Neural progenitor cell (in vitro differentiated cells): Measurements from ENCODE around the gene BICDL2. TPM values are rescaled to one million over a fixed set of nuclear protein-coding genes. Genes with fewer than 3 reads are reported as not detected.
"Not testable (repeated sequence)": the region's sequence is repeated elsewhere in the genome, so short reads cannot be mapped to it uniquely, and the experiment has no call there.

Source experiments
- DNase-seq: peaks from one replicate; pipeline ENCODE4 v3.0.0-alpha.2; 2016; ENCODE audit warnings: low spot score
- H2AFZ ChIP-seq: fragments of 200-600 bp; sonication (generic); replicated peaks from 2 replicates; pipeline ENCODE4 v1.6.1; 2016; ENCODE audit warnings: antibody characterized with exemption
- H3F3A ChIP-seq: fragments of 200-600 bp; sonication (generic); 2 replicates; pipeline ENCODE4 v1.6.1; 2016; ENCODE audit warnings: antibody characterized with exemption, low read depth
- H3K27ac ChIP-seq: fragments of 200-600 bp; sonication (generic); 2 replicates; pipeline ENCODE4 v1.5.1; 2016; ENCODE audit warnings: mild to moderate bottlenecking
- H3K27me3 ChIP-seq: fragments of 200-600 bp; sonication (generic); 2 replicates; pipeline ENCODE4 v1.6.1; 2016; ENCODE audit warnings: mild to moderate bottlenecking, moderate library complexity
- H3K36me3 ChIP-seq: fragments of 200-600 bp; sonication (generic); 2 replicates; pipeline ENCODE4 v1.5.1; 2016
- H3K4me1 ChIP-seq: fragments of 200-600 bp; sonication (generic); 2 replicates; pipeline ENCODE4 v1.6.1; 2016; ENCODE audit warnings: mixed run types
- H3K4me2 ChIP-seq: fragments of 200-600 bp; sonication (generic); 2 replicates; pipeline ENCODE4 v1.6.1; 2016
- H3K4me3 ChIP-seq: fragments of 200-600 bp; sonication (generic); 2 replicates; pipeline ENCODE4 v1.5.1; 2016
- H3K79me2 ChIP-seq: fragments of 200-600 bp; sonication (generic); 2 replicates; pipeline ENCODE4 v1.6.1; 2016; ENCODE audit warnings: low read depth
- H3K9ac ChIP-seq: fragments of 200-600 bp; sonication (generic); 2 replicates; pipeline ENCODE4 v1.6.1; 2016
- H3K9me3 ChIP-seq: fragments of 200-600 bp; sonication (generic); 2 replicates; pipeline ENCODE4 v1.5.1; 2016; ENCODE audit warnings: low read depth
- H4K20me1 ChIP-seq: fragments of 200-600 bp; sonication (generic); 2 replicates; pipeline ENCODE4 v1.6.1; 2016; ENCODE audit warnings: low read depth
- H3K27ac Mint-ChIP-seq: 3 replicates; pipeline ENCODE4 v1.8.0; 2021; ENCODE audit warnings: mixed read lengths
- H3K27me3 Mint-ChIP-seq: 2 replicates; pipeline ENCODE4 v1.8.0; 2022; ENCODE audit warnings: low read depth, mild to moderate bottlenecking, inconsistent platforms, moderate library complexity, mixed read lengths; ENCODE audit not compliant: insufficient read depth
- H3K36me3 Mint-ChIP-seq: 3 replicates; pipeline ENCODE4 v1.8.0; 2021; ENCODE audit warnings: mixed read lengths
- H3K4me1 Mint-ChIP-seq: 3 replicates; pipeline ENCODE4 v1.8.0; 2021; ENCODE audit warnings: mixed read lengths
- H3K4me3 Mint-ChIP-seq: 3 replicates; pipeline ENCODE4 v1.8.0; 2021; ENCODE audit warnings: mild to moderate bottlenecking, moderate library complexity, mixed read lengths
- H3K9me3 Mint-ChIP-seq: 3 replicates; pipeline ENCODE4 v1.8.0; 2020; ENCODE audit warnings: mixed read lengths
- CTCF ChIP-seq: fragments of 200-600 bp; sonication (generic); IDR thresholded peaks from 2 replicates; pipeline ENCODE4 v1.5.1; 2017; ENCODE audit warnings: antibody characterized with exemption, mild to moderate bottlenecking
- EZH2 ChIP-seq: fragments of 200-600 bp; sonication (generic); IDR thresholded peaks from 2 replicates; pipeline ENCODE4 v1.6.1; 2017; ENCODE audit warnings: antibody characterized with exemption, mild to moderate bottlenecking, moderate library complexity
- EZH2phosphoT487 ChIP-seq: fragments of 200-600 bp; sonication (generic); IDR thresholded peaks from 2 replicates; pipeline ENCODE4 v1.6.1; 2017; ENCODE audit warnings: antibody characterized with exemption
- total RNA-seq: library from RNA; depleted of rRNA; stranded (reverse); fragments of >200 nt; gene quantifications from 2 replicates; pipeline ENCODE4 v1.2.3, GENCODE V29; 2015; ENCODE audit warnings: low replicate concordance

BICDL2 gene
- total RNA-seq, 1 donor from 2014 or later: not detected

DNA sequence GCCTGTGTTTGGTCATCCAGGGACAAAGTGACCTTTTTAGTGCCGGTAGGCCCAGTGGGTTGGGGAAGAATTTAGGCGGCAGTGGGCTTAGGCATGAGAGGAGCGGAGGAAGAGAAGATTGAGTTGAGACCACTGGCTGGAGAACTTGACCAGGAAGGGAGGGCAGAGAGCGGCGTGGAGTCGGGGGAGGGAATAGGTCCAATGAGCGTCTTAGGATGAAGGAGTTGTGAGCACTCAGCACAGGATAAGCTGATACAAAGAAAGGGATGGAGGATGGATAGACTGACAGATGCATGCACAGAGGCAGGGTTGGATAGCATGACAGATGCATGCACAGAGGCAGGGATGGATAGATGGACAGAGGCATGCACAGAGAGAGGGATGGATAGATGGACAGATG lies 36.7 kb upstream of the BICDL2 start:
- Mint-ChIP-seq H3K36me3 (no peaks in the 10 kb centered on the region), H3K4me3 (no peak overlapping the region), H3K4me1 (peaks cover 9% of the 10 kb centered on the region), H3K27ac (no peak overlapping the region), H3K9me3 (no peaks in the 10 kb centered on the region), H3K27me3 (peaks cover 17% of the 10 kb centered on the region)
- Histone ChIP-seq H3K4me2 (no peak overlapping the region), H3K9me3 (no peaks in the 10 kb centered on the region), H3K36me3 (no peaks in the 10 kb centered on the region), H3K4me1 (no peaks in the 10 kb centered on the region), H3K4me3 (no peak overlapping the region), H3K27me3 (no peaks in the 10 kb centered on the region), H3K27ac (no peak overlapping the region), H3F3A (no peaks in the 10 kb centered on the region), H2AFZ (no peak overlapping the region), H3K9ac (no peak overlapping the region), H3K79me2 (no peaks in the 10 kb centered on the region), H4K20me1 (no peaks in the 10 kb centered on the region)
- TF ChIP-seq EZH2 (no peak), EZH2phosphoT487 (no peak), CTCF (no peak)
- DNase-seq: no peak

GRCh38 chr16:3072576-3073263 lies 36.0 kb upstream of the BICDL2 start:
- H3K9ac ChIP-seq, H3K9me3 ChIP-seq, H4K20me1 ChIP-seq, H3K4me2 ChIP-seq, H3K4me1 ChIP-seq, H3K27me3 ChIP-seq, H3K36me3 ChIP-seq, H3K36me3 Mint-ChIP-seq, H3K27ac Mint-ChIP-seq, H3K9me3 Mint-ChIP-seq, H3K4me3 Mint-ChIP-seq, H3K4me1 Mint-ChIP-seq, DNase-seq, H3K27ac ChIP-seq, H3K79me2 ChIP-seq, H2AFZ ChIP-seq, H3K4me3 ChIP-seq, H3F3A ChIP-seq: not testable (repeated sequence)
- peaks cover 17% of the 10 kb centered on the region for H3K27me3 Mint-ChIP-seq

DNA sequence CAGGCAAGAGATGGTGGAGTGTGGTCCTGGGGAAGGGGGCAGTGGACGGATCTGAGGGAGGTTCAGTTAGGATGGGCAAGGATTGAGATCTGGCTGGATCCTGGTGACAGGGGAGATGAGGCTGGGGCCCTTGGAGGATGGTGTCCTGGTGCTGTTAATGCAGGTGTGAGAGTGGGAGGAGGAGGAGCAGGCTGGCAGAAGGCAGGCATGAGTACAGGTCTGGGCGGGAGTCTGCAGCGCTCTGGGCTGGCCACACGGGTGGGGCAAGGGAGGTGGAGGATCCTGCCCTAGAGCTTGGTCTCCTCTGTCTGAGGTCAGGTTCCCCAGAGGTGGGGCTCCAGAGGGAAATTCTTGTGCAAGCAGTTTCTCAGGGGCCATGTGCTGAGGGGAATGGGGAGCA lies 35.4 kb upstream of the BICDL2 start:
- H3K4me2 ChIP-seq, H3K9ac ChIP-seq, H2AFZ ChIP-seq, H3K4me1 Mint-ChIP-seq, H3K79me2 ChIP-seq, H3K9me3 ChIP-seq, H3K27me3 ChIP-seq, DNase-seq, H3K4me3 Mint-ChIP-seq, H3F3A ChIP-seq, H3K4me3 ChIP-seq, H4K20me1 ChIP-seq, H3K9me3 Mint-ChIP-seq, H3K4me1 ChIP-seq, H3K36me3 ChIP-seq, H3K36me3 Mint-ChIP-seq, H3K27ac ChIP-seq: not testable (repeated sequence)
- peaks cover 17% of the 10 kb centered on the region for H3K27me3 Mint-ChIP-seq
- peak overlapping the region; percentile 82 for H3K27ac Mint-ChIP-seq

DNA sequence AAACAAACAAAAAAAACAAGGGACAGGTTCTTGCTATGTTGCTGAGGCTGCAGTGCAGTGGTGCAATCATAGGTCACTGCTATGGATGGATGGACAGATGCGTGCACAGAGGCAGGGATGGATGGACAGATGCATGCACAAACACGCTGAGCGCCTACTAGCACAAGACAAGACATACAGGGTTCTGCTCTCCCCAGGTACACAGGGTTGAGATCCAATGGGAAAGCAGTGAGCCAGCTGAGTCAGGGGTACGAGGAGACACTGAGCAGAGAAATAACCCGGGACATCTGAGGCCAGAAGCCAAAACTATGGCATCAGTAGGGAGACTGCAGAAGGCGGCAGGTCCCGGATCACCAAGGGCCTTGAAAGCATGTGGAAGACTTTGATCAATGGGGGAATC lies 34.9 kb upstream of the BICDL2 start:
- peaks cover 9% of the 10 kb centered on the region for H3K4me1 Mint-ChIP-seq
- H2AFZ ChIP-seq: no peak overlapping the region
- no peaks in the 10 kb centered on the region for H3K36me3 Mint-ChIP-seq
- DNase-seq: no peak
- no peak overlapping the region for H3K27ac ChIP-seq
- no peaks in the 10 kb centered on the region for H3K9me3 ChIP-seq
- H3K9me3 Mint-ChIP-seq: no peaks in the 10 kb centered on the region
- H3K27ac Mint-ChIP-seq: peak overlapping the region; percentile 82
- no peaks in the 10 kb centered on the region for H3K36me3 ChIP-seq
- no peak overlapping the region for H3K4me2 ChIP-seq
- no peaks in the 10 kb centered on the region for H3K79me2 ChIP-seq
- no peak overlapping the region for H3K4me3 Mint-ChIP-seq
- H3K27me3 Mint-ChIP-seq: peaks cover 17% of the 10 kb centered on the region
- H4K20me1 ChIP-seq: no peaks in the 10 kb centered on the region
- no peak for TF ChIP-seq CTCF
- TF ChIP-seq EZH2phosphoT487: no peak
- no peak for TF ChIP-seq EZH2
- no peaks in the 10 kb centered on the region for H3F3A ChIP-seq
- no peak overlapping the region for H3K4me3 ChIP-seq
- no peaks in the 10 kb centered on the region for H3K27me3 ChIP-seq
- H3K9ac ChIP-seq: no peak overlapping the region
- no peaks in the 10 kb centered on the region for H3K4me1 ChIP-seq
